NCI-H2227 (cell line): ENCODE results near the gene PCSK4.

Source experiments
- DNase-seq: peaks from one replicate; lab custom pipeline; 2025; ENCODE audit not compliant: unreplicated experiment; lab: John Stamatoyannopoulos, UW

Gene PCSK4

DNA sequence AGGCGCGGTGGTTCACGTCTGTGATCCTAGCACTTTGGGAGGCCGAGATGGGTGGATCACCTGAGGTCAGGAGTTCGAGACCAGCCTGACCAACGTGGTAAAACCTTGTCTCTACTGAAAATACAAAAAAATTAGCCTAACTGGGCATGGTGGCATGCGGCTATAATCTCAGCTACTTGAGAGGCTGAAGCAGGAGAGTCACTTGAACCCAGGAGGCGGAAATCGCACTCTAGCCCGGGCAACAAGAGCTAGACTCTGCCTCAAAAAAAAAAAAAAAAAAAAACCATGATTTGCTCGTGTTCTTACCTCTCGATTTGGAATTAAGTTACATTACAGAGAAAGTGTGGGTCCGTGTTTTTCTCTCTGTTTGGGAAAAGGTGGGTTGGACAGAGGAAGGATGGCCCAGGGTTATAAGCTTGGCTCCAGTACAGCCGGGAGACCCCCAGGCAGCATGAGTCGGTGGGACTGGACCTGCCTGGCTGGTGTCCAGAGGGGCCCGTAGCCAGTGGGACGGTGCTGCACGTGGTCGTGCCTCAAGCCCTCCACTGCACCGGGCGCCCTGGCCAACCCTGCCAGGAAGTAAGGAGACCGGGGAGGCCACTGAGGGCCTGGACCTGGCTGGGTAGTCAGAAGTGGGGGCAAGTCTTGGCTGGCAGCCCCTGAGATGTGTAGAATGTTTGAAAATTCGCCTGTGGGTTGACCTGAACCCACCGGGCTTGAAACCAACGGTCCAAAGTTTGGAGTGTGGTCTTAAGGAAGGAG is 48.3 kb downstream of the PCSK4 start:
- DNase-seq, result no peak

DNA sequence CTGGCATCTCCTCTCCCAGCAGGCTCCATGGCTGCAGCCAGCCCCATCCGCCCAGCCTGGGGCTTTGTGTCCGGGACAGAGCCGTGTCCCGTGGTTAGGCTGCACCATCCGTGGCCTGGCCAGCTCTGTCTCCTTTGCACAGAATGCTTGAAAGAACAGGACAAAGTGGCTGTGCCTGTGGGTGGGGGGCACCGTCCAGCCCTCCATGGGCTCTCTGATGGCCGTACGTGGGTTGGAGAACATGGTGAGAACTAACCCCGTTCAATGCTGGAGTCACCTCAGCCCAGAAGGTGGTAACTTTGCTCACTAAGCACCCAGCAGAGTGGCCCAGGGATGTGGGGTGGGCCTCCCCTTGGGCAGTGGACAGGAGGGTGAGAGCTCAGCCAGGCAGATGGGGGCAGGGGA is 49.1 kb downstream of the PCSK4 start:
- DNase-seq, result no peak

DNA sequence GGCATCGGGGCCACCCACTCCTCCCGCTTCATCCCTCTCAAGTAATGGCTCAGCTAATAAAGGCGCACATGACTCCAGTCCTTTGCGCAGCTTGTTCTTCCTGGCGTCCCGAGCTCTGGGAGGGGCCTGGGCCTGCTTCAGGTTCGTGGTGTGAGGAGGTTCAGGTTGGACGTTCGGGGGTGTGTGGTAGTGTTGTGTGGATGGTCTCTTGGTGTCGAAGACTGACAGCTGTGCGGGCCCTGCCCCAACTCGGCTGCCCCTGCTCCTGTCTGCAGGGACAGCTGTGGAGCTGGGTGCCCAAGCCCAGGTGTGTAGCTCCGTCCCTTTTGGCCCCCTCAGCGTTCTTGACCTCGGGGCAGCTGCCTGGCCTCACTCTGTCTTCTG is 49.7 kb downstream of the PCSK4 start:
- no peak for DNase-seq

DNA sequence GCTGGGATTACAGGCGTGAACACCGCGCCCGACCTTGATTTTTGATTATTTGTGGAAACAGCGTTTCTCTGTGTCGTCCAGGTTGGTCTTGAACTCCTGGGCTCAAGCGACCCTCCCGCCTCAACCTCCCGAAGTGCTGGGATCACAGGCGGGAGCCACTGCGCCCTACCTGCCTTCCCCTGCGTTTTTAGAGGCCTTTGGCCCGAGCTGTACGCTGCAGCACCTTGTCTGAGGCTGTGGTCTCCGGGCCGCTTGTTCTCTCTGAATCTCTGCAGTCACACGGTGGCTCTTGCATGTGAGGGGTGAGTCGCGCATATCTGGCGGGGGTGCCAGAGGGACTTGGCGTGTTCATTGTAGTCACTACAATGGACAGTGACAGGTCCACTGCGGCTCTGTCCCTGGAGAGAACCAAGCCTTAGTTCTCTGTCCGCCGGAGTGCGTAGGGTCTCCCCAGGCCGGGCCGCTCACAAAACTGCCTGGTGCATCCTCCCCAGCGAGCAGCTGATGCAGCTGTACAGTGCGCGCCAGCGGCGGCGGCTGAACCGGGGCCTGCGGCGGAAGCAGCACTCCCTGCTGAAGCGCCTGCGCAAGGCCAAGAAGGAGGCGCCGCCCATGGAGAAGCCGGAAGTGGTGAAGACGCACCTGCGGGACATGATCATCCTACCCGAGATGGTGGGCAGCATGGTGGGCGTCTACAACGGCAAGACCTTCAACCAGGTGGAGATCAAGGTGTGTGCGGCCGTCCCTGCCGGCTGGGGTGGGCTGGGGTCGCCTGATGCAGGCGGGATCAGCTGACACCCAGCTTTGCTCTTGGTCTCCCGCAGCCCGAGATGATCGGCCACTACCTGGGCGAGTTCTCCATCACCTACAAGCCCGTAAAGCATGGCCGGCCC is 50.4 kb downstream of the PCSK4 start:
- DNase-seq, result peak; percentile 39

DNA sequence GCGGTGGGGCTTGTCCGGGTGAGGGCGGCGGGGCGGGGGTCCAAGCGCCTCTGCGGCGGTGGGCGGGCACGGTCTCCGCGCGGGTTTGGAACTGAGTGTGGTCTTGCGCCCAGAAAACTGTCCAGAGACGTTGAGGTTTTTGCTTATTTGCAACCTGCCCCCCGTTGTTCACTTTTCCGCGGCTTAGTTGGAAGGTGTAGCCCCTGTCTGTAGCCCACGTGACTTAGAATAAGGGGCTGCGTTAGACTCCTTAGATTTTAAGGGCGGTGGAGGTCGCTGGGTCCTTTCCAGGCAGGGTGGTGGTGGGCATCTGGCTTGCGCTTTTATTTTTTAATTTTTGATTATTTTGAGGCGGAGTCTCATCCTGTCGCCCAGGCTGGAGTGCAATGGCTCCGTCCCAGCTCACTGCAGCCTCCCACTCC is 51.2 kb downstream of the PCSK4 start:
- DNase-seq, result no peak

DNA sequence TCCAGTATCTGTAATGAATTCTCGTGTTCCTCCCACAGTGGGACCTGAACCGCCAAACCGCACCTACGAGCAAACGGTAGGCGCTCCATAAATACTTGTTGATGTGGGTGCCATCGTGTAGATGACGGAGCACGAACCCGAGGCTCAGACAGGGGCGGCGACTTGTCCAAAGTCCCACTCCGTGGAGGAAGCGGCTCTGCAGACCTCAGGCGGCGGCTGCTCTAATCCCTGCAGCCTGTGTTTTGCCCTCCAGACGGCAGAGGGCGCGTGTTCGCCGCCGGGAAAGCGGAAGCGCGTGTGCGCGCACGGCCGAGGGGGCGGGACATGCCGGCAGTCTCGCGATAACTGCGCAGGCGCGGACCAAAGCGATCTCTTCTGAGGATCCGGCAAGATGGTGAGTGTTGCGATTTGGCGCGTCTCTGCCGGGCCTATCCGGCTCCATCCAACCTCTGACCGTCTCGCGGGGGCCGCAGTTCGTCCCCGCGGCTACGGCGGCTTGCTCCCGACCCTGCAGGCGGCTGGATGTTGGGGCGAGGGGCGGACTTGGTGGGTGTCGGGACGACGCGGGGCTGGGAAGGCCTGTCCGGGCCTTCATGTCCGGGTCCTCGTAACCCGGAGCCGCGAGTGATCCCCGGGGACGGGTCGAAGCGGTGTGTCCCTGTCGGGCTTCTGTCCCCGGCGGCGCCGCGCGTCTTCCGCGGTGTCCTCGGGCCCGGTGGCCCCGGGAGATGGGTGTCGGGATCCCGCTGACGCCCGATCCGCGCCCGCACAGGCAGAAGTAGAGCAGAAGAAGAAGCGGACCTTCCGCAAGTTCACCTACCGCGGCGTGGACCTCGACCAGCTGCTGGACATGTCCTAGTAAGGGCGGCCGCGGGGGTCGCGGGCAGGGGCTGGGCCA is 51.9 kb downstream of the PCSK4 start, which contains the start of gene RPS15:
TSS of gene RPS15 (plus strand) at position 362 of the 898 bp plus-strand sequence. CDS start at position 392, 30 bp downstream.
- peak; percentile 94 for DNase-seq

DNA sequence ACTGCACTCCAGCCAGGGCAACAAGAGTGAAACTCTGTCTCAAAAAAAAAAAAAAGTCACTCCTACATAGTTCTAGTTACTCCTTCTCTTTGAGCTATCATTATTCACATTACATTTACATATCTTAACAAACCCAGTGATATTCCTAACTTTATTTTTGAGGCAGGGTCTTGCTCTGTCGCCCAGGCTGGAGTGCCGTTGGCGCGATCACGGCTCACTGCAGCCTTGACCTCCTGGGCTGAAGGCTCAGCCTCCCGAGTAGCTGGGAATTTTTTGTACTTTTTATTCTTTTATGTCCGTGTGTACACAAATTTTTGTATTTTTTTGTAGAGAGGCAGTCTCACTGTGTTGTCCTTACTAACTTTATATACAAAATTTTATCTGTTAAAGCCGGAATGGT is 52.5 kb downstream of the PCSK4 start:
- no peak for DNase-seq

DNA sequence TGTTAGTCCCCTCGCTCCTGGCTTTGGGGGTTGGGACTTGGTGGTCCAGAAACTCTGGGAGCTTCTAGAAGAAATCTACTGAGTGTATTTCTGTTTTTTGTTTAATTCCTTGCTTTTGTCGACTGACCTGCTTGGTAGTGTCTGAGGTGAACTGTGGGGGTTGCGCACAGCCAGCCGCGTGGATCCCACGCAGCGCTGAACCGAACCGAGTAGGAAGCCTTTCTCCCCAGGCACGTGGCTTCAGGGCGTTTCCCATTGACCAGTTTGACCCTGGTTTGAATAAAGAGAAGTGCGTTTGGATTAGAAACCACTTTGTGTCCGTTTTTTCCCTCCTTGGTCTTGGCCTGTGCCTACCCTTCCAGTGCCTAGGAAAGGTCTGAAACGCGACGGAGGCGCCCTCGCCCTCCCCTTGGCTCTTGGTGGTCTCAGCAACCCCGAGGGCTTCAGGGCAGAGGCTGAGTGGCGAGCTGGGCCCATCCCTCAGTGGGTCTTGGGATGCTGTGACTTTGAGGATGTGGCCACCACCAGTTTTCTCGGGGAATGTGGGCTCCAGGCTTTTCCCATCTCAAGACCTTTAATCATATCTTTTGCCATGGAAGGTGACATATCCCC is 54.7 kb downstream of the PCSK4 start:
- DNase-seq, result no peak

DNA sequence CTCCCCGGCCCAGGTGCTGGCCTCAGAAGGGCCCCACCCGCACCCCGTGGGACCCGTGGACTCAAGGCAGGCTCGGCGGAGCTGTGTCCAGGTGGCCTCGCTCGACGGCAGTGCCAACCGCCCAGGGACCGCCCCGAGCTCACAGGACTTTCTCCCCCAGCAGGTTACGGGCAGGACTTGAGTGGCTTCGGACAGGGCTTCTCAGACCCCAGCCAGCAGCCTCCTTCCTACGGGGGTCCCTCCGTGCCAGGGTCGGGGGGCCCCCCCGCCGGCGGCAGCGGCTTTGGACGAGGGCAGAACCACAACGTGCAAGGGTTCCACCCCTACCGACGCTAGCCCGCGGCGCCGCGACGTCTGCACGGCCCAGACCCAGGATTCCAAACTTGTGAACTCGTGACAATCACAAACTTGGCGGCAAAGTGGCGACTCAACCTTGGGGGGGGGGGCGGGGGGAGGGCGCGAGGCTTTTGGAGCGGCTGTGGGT is 55.5 kb downstream of the PCSK4 start:
- no peak for DNase-seq

DNA sequence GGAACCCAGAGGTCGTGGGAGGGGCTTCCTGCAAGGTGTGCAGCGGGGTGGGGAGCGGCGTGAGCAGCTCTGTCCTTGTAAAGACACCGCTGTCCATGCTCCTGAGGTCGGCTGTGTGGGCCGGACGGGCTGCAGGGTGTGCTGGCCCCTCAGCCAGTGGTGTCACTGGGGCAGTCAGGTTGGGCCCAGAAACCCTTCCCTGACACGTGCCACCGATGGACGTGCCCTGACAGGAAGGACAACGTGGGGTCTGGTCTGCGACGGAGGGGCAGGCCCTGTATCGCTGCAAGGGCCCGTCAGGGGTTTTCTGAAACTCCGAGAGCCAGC is 56.1 kb downstream of the PCSK4 start:
- DNase-seq, result no peak

DNA sequence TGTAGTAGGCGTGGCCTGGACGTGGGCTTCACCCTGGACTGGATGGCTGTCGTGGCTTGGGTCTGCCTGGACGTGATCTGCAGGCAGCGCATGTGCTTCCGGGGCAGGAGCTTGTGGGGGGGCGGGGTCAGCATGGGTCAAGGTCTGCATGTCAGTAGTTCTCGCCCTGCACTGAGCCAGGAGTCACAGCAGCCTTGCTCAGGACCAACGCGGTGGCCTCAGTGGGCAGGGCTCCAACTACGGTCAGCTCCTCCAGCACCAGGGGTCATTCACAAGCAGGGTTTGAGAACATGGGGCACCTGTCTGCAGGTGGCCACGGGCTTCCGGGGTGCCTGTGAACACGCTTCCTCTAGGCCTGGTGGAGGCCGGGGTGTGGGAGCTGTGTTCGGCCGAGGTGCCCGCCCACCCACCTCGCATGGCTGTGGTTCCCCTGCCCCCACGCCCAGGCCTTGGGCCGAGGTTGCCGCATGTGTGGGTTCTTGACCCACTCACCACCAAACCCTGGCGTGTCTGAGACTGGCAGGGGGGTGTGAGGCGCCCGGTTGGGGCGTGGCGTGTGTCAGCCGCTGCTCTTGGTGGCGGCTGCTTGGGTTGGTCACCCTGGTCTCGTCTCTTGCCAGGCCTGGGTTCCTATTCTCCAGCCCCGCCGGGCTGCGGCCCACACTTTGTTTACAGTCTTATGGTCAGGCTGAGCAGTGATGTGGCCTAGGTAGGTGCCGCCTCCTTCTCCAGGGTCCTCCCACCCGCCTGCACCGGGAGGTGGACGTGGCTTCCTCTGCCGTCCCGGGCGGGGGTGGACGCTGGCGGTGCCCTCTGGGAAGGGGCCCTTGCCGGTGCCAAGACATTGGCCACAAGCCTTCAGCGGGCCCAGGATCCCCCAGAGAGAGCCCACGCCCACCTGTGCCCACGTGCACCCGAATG is 56.8 kb downstream of the PCSK4 start:
- DNase-seq, result no peak

DNA sequence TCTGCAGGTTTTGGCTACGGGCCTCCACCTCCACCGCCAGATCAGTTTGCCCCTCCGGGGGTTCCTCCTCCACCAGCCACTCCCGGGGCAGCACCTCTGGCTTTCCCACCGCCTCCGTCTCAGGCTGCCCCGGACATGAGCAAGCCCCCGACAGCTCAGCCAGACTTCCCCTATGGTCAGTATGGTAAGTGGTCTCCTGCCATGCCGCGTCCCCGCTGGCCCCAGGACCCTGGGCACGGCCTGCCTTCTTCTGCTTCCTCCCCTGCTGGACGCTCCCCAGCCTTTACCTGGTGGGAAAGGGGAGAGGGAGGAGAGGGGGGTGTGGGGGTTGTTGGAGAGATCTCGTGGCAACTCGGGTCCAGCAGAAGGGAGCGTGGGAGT is 57.7 kb downstream of the PCSK4 start:
- DNase-seq, result no peak

DNA sequence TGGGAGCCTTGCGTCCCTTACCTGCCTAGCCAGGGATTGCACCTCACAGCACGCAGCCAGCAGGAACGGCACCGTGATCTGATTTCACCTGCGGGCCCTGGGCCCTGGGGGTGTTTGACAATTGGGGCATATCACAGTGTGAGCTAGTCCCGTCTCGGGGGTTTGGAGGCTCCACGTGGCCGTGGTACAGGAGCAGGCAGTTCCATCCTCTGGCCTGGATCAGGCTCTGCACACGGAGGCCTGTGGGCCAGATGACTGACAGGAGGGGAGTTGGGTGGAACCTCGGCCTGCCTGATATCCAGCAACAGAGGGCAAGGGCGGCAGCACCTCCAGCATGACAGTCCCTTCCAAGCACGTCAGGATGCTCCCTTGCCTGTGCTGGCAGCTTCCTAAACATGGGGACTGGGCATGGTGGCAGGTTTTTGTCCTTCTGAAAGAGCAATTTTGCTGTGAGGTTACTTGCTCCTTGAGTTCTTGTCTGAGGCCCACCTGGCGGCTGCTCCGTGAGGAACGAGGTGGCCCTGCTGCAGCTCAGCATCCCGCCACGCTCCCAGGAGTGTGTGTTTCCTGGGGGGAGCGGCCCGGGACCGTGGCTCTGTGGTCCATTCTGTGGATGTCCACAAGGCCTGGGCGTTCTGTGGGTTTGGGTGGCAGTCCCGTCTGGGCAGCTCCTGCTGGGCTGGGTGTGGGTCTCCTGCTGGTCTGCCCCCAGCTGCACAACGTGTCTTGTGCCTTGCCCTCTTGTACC is 58.2 kb downstream of the PCSK4 start:
- DNase-seq, result no peak
